Spleen (tissue), 11 donors: ENCODE results near the gene EHD4. TPM values are rescaled to one million over a fixed set of nuclear protein-coding genes. Genes with fewer than 3 reads are reported as not detected.

Experiments
- DNase-seq: peaks from one replicate; pipeline ENCODE4 v3.0.0-alpha.2; 2020
- H3K27ac ChIP-seq, 8 donors: fragments of 200-600 bp; sonication (generic) in 7 of 8; 1 replicate in 4 of 8; 2 replicates in 4 of 8; pipeline versions ENCODE4 v1.5.0 to v1.8.0; 2016 to 2021; ENCODE audit warnings: inconsistent platforms in 4 of 8, mild to moderate bottlenecking in 4 of 8, moderate library complexity in 1 of 8
- H3K27me3 ChIP-seq, 7 donors: fragments of 200-600 bp; sonication (generic) in 6 of 7; replicated peaks in 1 of 7; 1 replicate in 4 of 7; 2 replicates in 3 of 7; pipeline versions ENCODE4 v1.5.0 to v1.8.0; 2016 to 2021; ENCODE audit warnings: inconsistent platforms in 3 of 7, mild to moderate bottlenecking in 1 of 7
- H3K36me3 ChIP-seq, 6 donors: fragments of 200-600 bp; sonication (generic) in 5 of 6; 1 replicate in 4 of 6; 2 replicates in 2 of 6; pipeline versions ENCODE4 v1.5.0 to v1.8.0; 2016 to 2021; ENCODE audit warnings: inconsistent platforms in 2 of 6
- H3K4me1 ChIP-seq, 6 donors: fragments of 200-600 bp; sonication (generic) in 5 of 6; 1 replicate in 3 of 6; 2 replicates in 3 of 6; pipeline versions ENCODE4 v1.5.0 to v1.8.0; 2016 to 2021; ENCODE audit warnings: inconsistent platforms in 3 of 6
- H3K4me3 ChIP-seq, 8 donors: fragments of 200-600 bp; sonication (generic) in 7 of 8; 1 replicate in 4 of 8; 2 replicates in 4 of 8; pipeline versions ENCODE4 v1.5.0 to v1.8.0; 2016 to 2021; ENCODE audit warnings: inconsistent platforms in 4 of 8, mild to moderate bottlenecking in 4 of 8, moderate library complexity in 2 of 8
- H3K9me3 ChIP-seq, 8 donors: fragments of 200-600 bp; sonication (generic) in 7 of 8; 1 replicate in 4 of 8; 2 replicates in 4 of 8; pipeline versions ENCODE4 v1.5.0 to v1.8.0; 2016 to 2021; ENCODE audit warnings: inconsistent platforms in 4 of 8
- CTCF ChIP-seq, 11 experiments: fragments of 200-600 bp in 7 of 11; fragments of 450-650 bp in 4 of 11; sonication (generic) in 4 of 11; IDR thresholded peaks in 8 of 11; conservative IDR thresholded peaks in 3 of 11; 1 replicate in 7 of 11; 2 replicates in 4 of 11; pipeline versions ENCODE4 v1.4.0 to v1.8.0; 2016 to 2021; ENCODE audit warnings: antibody characterized with exemption in 11 of 11, inconsistent platforms in 4 of 11, mild to moderate bottlenecking in 1 of 11
- POLR2A ChIP-seq, 3 donors: fragments of 450-650 bp; IDR thresholded peaks; one replicate each; pipeline ENCODE4 v1.5.1; 2017; ENCODE audit warnings: antibody characterized with exemption in 3 of 3, mild to moderate bottlenecking in 1 of 3
- POLR2AphosphoS5 ChIP-seq, 3 donors: sonication (generic); formaldehyde crosslinking; IDR thresholded peaks; one replicate each; pipeline ENCODE4 v1.5.1; 2017; ENCODE audit warnings: antibody characterized with exemption in 3 of 3
- WGBS, 5 donors: extraction: QIAGEN DNeasy Blood & Tissue Kit in 3 of 5; methylation state at CpG; one replicate each; pipeline versions ENCODE4 v1.1.5 to v1.1.7; 2013 to 2018; 5-methylcytosine and 5-hydroxymethylcytosine counted together
- intact Hi-C: fragments of 100-400 bp; cut with DNase I; formaldehyde crosslinking; loops from one replicate; pipeline ENCODE4 v1.15.0; 2023; ENCODE audit warnings: low total_unique reads
- polyA plus RNA-seq, 3 donors: library from polyadenylated mRNA; stranded (reverse); fragments of 200-250 nt; gene quantifications; one replicate each; pipeline ENCODE4 v1.2.1, GENCODE V29; 2013
- total RNA-seq, 7 donors: library from RNA; depleted of rRNA in 3 of 7; stranded (reverse); fragments of >200 nt in 3 of 7; fragmentation: NEBNext Ultra II Directional in 4 of 7; extraction: Animal tissue kit (Norgen Biotek cat#: 25700) in 4 of 7; gene quantifications; one replicate each; pipeline versions ENCODE4 v1.1.0 to v1.2.1, GENCODE V29; 2016 to 2021
- donor health status: healthy with polysubstance abuse.
- donor health status: DM: no; HTN: no; CAD: no; lungs with moderate emphysema.
- donor health status: DM: no; HTN: no; CAD: no.
- donor health status: Bipolar disorder and iron deficiency.
- donor health status: healthy.
- donor health status: DM: no; HTN: no; CAD: no.
- donor health status: DM: yes; HTN: yes; CAD: no.

The EHD4 gene
- total and polyA plus RNA-seq, 10 donors = 5.5 to 33.2 (median 21.7) TPM

GRCh38 chr15:41985236-41986160 is 13.1 kb upstream of the EHD4 start:
- WGBS, 5 donors = 90 to 94% (median 92%) methylated on average over 15 to 19 of the region's 19 CpGs
- H3K27me3 ChIP-seq = peaks cover 0 to 20% (median 5%) of the 10 kb centered on the region in 7 donors
- H3K4me1 ChIP-seq = peaks cover 0 to 3% (median 0%) of the 10 kb centered on the region in 6 donors
- no peaks in the 10 kb centered on the region for H3K9me3 ChIP-seq
- H3K36me3 ChIP-seq = no peaks in the 10 kb centered on the region
- intact Hi-C loops = no loop called here
- no peak overlapping the region for H3K27ac ChIP-seq
- TF ChIP-seq POLR2A (IDR thresholded peaks at IDR 0.05) (no peak), POLR2AphosphoS5 (IDR thresholded peaks at IDR 0.05) (no peak), CTCF (IDR thresholded peaks at IDR 0.05 in 8 of 11, conservative IDR thresholded peaks at IDR 0.05 in 3 of 11) (no peak)
- no peak for DNase-seq
- H3K4me3 ChIP-seq = no peak overlapping the region

GRCh38 chr15:41984622-41985021 is 12.3 kb upstream of the EHD4 start:
- Histone ChIP-seq H3K4me3 (no peak overlapping the region), H3K9me3 (no peaks in the 10 kb centered on the region), H3K36me3 (no peaks in the 10 kb centered on the region), H3K4me1 (peaks cover 0 to 3% (median 0%) of the 10 kb centered on the region in 6 donors), H3K27ac (no peak overlapping the region), H3K27me3 (peaks cover 0 to 11% (median 1%) of the 10 kb centered on the region in 7 donors)
- no peak for TF ChIP-seq POLR2A (IDR thresholded peaks at IDR 0.05)
- no peak for TF ChIP-seq POLR2AphosphoS5 (IDR thresholded peaks at IDR 0.05)
- no peak for TF ChIP-seq CTCF (IDR thresholded peaks at IDR 0.05 in 8 of 11, conservative IDR thresholded peaks at IDR 0.05 in 3 of 11)
- 84 to 96% (median 90%) methylated on average over 4 to 5 of the region's 5 CpGs for WGBS, 5 donors
- intact Hi-C loops = no loop called here
- DNase-seq = no peak

- no peaks in the 10 kb centered on the region for H3K4me1 ChIP-seq
- DNase-seq = peak; percentile 33
- no peaks in the 10 kb centered on the region for H3K36me3 ChIP-seq
- no peaks in the 10 kb centered on the region for H3K9me3 ChIP-seq
- peaks cover 0 to 4% (median 0%) of the 10 kb centered on the region in 7 donors for H3K27me3 ChIP-seq
- 90 to 96% (median 93%) methylated on average over 16 to 17 of the region's 17 CpGs for WGBS, 5 donors
- H3K4me3 ChIP-seq = no peak overlapping the region
- H3K27ac ChIP-seq = no peak overlapping the region
- intact Hi-C loops = no loop called here
- TF ChIP-seq CTCF (IDR thresholded peaks at IDR 0.05 in 8 of 11, conservative IDR thresholded peaks at IDR 0.05 in 3 of 11) (no peak), POLR2A (IDR thresholded peaks at IDR 0.05) (no peak), POLR2AphosphoS5 (IDR thresholded peaks at IDR 0.05) (no peak)
Measured at GRCh38 chr15:41983621-41984571, 11.5 kb upstream of the EHD4 start.
